Measurements from ENCODE around the gene CFD.

GRCh38 chr19:875265-875879 is 15.9 kb downstream of the CFD start:
- TF ChIP-seq, protein P1, sequence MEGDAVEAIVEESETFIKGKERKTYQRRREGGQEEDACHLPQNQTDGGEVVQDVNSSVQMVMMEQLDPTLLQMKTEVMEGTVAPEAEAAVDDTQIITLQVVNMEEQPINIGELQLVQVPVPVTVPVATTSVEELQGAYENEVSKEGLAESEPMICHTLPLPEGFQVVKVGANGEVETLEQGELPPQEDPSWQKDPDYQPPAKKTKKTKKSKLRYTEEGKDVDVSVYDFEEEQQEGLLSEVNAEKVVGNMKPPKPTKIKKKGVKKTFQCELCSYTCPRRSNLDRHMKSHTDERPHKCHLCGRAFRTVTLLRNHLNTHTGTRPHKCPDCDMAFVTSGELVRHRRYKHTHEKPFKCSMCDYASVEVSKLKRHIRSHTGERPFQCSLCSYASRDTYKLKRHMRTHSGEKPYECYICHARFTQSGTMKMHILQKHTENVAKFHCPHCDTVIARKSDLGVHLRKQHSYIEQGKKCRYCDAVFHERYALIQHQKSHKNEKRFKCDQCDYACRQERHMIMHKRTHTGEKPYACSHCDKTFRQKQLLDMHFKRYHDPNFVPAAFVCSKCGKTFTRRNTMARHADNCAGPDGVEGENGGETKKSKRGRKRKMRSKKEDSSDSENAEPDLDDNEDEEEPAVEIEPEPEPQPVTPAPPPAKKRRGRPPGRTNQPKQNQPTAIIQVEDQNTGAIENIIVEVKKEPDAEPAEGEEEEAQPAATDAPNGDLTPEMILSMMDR (IDR thresholded peaks at IDR 0.05; ENCODE audit: insufficient read depth, low read length, poor library complexity, severe bottlenecking): no peak
- no peak for TF ChIP-seq EZH2phosphoT487 (conservative IDR thresholded peaks at IDR 0.05; ENCODE audit: low read length)
